HepG2 (cell line): ENCODE data around the gene ACTN1. TPM values are rescaled to one million over a fixed set of nuclear protein-coding genes. Genes with fewer than 3 reads are reported as not detected.

ENCODE experiments used
- CBFB ChIP-seq: sonication (generic); formaldehyde crosslinking; IDR thresholded peaks from 2 replicates; pipeline ENCODE4 v1.4.0; 2020; ENCODE audit warnings: missing genetic modification reagents
- CREB1 ChIP-seq, 2 experiments: fragments of 450-650 bp in 1 of 2; IDR thresholded peaks; 2 replicates each; pipeline ENCODE4 v1.6.1; 2016 to 2017; ENCODE audit warnings: control low read depth in 1 of 2, mild to moderate bottlenecking in 1 of 2, missing compliant biosample characterization in 1 of 2, missing genetic modification characterization in 1 of 2
- GABPB1 ChIP-seq: IDR thresholded peaks from 2 replicates; pipeline ENCODE4 v1.6.1; 2016; ENCODE audit warnings: mild to moderate bottlenecking, missing genetic modification reagents, moderate library complexity, missing compliant biosample characterization
- HDAC1 ChIP-seq: sonication (generic); formaldehyde crosslinking; IDR thresholded peaks from 2 replicates; pipeline ENCODE4 v1.5.1; 2020; ENCODE audit warnings: mild to moderate bottlenecking, missing genetic modification reagents
- HINFP ChIP-seq: sonication (generic); formaldehyde crosslinking; IDR thresholded peaks from 2 replicates; pipeline ENCODE4 v1.4.0; 2020; ENCODE audit warnings: low read depth, mild to moderate bottlenecking, missing genetic modification reagents
- KMT2B ChIP-seq: IDR thresholded peaks from 2 replicates; pipeline ENCODE4 v1.6.1; 2016; ENCODE audit warnings: missing genetic modification reagents, missing compliant biosample characterization
- POGZ ChIP-seq: sonication (generic); formaldehyde crosslinking; IDR thresholded peaks from 2 replicates; pipeline ENCODE4 v1.4.0; 2020; ENCODE audit warnings: mild to moderate bottlenecking, missing genetic modification reagents
- RAD51 ChIP-seq: fragments of 450-650 bp; IDR thresholded peaks from 2 replicates; pipeline ENCODE4 v1.6.1; 2016; ENCODE audit warnings: borderline replicate concordance
- RXRA ChIP-seq: sonication (generic); formaldehyde crosslinking; IDR thresholded peaks from 2 replicates; pipeline ENCODE4 v1.5.1; 2020; ENCODE audit warnings: missing genetic modification reagents
- SKI ChIP-seq: fragments of 450-650 bp; IDR thresholded peaks from one replicate; pipeline ENCODE4 v1.6.1; 2018; ENCODE audit warnings: mild to moderate bottlenecking; ENCODE audit not compliant: partially characterized antibody
- SRY ChIP-seq: sonication (generic); formaldehyde crosslinking; IDR thresholded peaks from 2 replicates; pipeline ENCODE4 v1.8.0; 2022; ENCODE audit warnings: mild to moderate bottlenecking, missing genetic modification reagents
- ZBTB37 ChIP-seq: sonication (generic); formaldehyde crosslinking; IDR thresholded peaks from 2 replicates; pipeline ENCODE4 v1.4.0; 2020; ENCODE audit warnings: mild to moderate bottlenecking, missing genetic modification reagents
- ZFP82 ChIP-seq: sonication (generic); formaldehyde crosslinking; IDR thresholded peaks from 2 replicates; pipeline ENCODE4 v1.5.1; 2020; ENCODE audit warnings: mild to moderate bottlenecking, missing genetic modification reagents, borderline replicate concordance
- ZNF329 ChIP-seq: sonication (generic); formaldehyde crosslinking; IDR thresholded peaks from 2 replicates; pipeline ENCODE4 v1.9.0; 2021; ENCODE audit warnings: low read depth, mild to moderate bottlenecking, missing genetic modification reagents
- ZNF605 ChIP-seq: sonication (generic); formaldehyde crosslinking; IDR thresholded peaks from 2 replicates; pipeline ENCODE4 v1.8.0; 2022; ENCODE audit warnings: mild to moderate bottlenecking, missing genetic modification reagents
- ZNF710 ChIP-seq: sonication (generic); formaldehyde crosslinking; IDR thresholded peaks from 2 replicates; pipeline ENCODE4 v1.5.0; 2020; ENCODE audit warnings: mild to moderate bottlenecking, missing genetic modification reagents, borderline replicate concordance
- ZNF772 ChIP-seq: sonication (generic); formaldehyde crosslinking; IDR thresholded peaks from 2 replicates; pipeline ENCODE4 v1.5.0; 2020; ENCODE audit warnings: mild to moderate bottlenecking, missing genetic modification reagents
- ZSCAN9 ChIP-seq: IDR thresholded peaks from 2 replicates; pipeline ENCODE4 v1.6.1; 2016; ENCODE audit warnings: borderline replicate concordance
- polyA plus RNA-seq, 8 experiments: library from polyadenylated mRNA; depleted of rRNA in 3 of 8; stranded (reverse) in 7 of 8; unstranded in 1 of 8; fragments of >200 nt; fragmentation: Illumina TruSeq in 4 of 8; extraction: Trizol in 4 of 8; gene quantifications; 2 replicates each; pipeline versions ENCODE4 v1.2.1 to v1.2.3, GENCODE V29; 2011 to 2016; ENCODE audit warnings: low read depth in 4 of 8, missing spikeins in 1 of 8, mixed read lengths in 1 of 8; ENCODE audit not compliant: insufficient read depth in 1 of 8
- total RNA-seq, 5 experiments: library from RNA; depleted of rRNA; stranded (reverse); fragments of >200 nt; fragmentation: Illumina TruSeq; extraction: Trizol; gene quantifications; 2 replicates each; pipeline ENCODE4 v1.2.3, GENCODE V29; 2016; ENCODE audit warnings: low read depth in 1 of 5
- TF ChIP-seq, protein P1 (sequence below): sonication (generic); formaldehyde crosslinking; IDR thresholded peaks from 2 replicates; pipeline ENCODE4 v1.5.1; 2020; ENCODE audit warnings: missing genetic modification reagents, mild to moderate bottlenecking, borderline replicate concordance
- TF ChIP-seq, protein P2 (sequence below): IDR thresholded peaks from 2 replicates; pipeline ENCODE4 v1.6.1; 2016; ENCODE audit warnings: control low read depth

Gene ACTN1
- total and polyA plus RNA-seq, 2 of the 13 experiments (the other 11 are each of a cell fraction or from before 2014, with no cell fraction given): 58.6 to 162 TPM

- peak; percentile 76 for TF ChIP-seq SRY (CRISPR knock-in tag)
- TF ChIP-seq, protein P1, sequence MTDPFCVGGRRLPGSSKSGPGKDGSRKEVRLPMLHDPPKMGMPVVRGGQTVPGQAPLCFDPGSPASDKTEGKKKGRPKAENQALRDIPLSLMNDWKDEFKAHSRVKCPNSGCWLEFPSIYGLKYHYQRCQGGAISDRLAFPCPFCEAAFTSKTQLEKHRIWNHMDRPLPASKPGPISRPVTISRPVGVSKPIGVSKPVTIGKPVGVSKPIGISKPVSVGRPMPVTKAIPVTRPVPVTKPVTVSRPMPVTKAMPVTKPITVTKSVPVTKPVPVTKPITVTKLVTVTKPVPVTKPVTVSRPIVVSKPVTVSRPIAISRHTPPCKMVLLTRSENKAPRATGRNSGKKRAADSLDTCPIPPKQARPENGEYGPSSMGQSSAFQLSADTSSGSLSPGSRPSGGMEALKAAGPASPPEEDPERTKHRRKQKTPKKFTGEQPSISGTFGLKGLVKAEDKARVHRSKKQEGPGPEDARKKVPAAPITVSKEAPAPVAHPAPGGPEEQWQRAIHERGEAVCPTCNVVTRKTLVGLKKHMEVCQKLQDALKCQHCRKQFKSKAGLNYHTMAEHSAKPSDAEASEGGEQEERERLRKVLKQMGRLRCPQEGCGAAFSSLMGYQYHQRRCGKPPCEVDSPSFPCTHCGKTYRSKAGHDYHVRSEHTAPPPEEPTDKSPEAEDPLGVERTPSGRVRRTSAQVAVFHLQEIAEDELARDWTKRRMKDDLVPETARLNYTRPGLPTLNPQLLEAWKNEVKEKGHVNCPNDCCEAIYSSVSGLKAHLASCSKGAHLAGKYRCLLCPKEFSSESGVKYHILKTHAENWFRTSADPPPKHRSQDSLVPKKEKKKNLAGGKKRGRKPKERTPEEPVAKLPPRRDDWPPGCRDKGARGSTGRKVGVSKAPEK: 0 out of 2 replicates have a peak, but pooled peaks have one; percentile 27
- 0 out of 2 replicates have a peak, but pooled peaks have one; percentile 19 for TF ChIP-seq ZNF329 (CRISPR knock-in tag)
- TF ChIP-seq ZNF710 (CRISPR knock-in tag): peak; percentile 31; the same call in 1 of the 2 replicates
- peak; percentile 70 for TF ChIP-seq KMT2B (CRISPR knock-in tag)
- TF ChIP-seq ZBTB37 (CRISPR knock-in tag): no peak
- TF ChIP-seq HDAC1 (CRISPR knock-in tag): peak; percentile 76
- TF ChIP-seq RAD51: no peak
- TF ChIP-seq ZFP82 (CRISPR knock-in tag): no peak
- TF ChIP-seq ZNF772 (CRISPR knock-in tag): 0 out of 2 replicates have a peak, but pooled peaks have one; percentile 63
- no peak for TF ChIP-seq CBFB (CRISPR knock-in tag)
- TF ChIP-seq CREB1 (IDR thresholded peaks at IDR 0.05): peak; percentile 48
- TF ChIP-seq CREB1 (CRISPR knock-in tag; IDR thresholded peaks at IDR 0.05): no peak
- TF ChIP-seq HINFP: peak; percentile 41; the same call in 1 of the 2 replicates
- TF ChIP-seq GABPB1 (CRISPR knock-in tag): peak; percentile 79
- 0 out of 2 replicates have a peak, but pooled peaks have one; percentile 47 for TF ChIP-seq ZSCAN9 (CRISPR knock-in tag)
- 0 out of 2 replicates have a peak, but pooled peaks have one; percentile 43 for TF ChIP-seq ZNF605 (CRISPR knock-in tag)
- TF ChIP-seq, protein P2, sequence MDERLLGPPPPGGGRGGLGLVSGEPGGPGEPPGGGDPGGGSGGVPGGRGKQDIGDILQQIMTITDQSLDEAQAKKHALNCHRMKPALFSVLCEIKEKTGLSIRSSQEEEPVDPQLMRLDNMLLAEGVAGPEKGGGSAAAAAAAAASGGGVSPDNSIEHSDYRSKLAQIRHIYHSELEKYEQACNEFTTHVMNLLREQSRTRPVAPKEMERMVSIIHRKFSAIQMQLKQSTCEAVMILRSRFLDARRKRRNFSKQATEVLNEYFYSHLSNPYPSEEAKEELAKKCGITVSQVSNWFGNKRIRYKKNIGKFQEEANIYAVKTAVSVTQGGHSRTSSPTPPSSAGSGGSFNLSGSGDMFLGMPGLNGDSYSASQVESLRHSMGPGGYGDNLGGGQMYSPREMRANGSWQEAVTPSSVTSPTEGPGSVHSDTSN (CRISPR knock-in tag): peak; percentile 89
- peak; percentile 52 for TF ChIP-seq POGZ (CRISPR knock-in tag)
- TF ChIP-seq SKI: no peak
- peak; percentile 36; the same call in 1 of the 2 replicates for TF ChIP-seq RXRA
Observed at GRCh38 chr14:68979021-68979721, at the start of gene ACTN1 (continued).
